GM21390 (cell line): ENCODE results near the gene HOXA3.

Experiments used
- ATAC-seq: cut with Tn5 transposase; IDR thresholded peaks from one replicate; pipeline ENCODE4 v1.9.1; 2021; ENCODE audit not compliant: unreplicated experiment

The HOXA3 gene

GRCh38 chr7:27116962-27117886 is 35.2 kb downstream of the HOXA3 start:
- ATAC-seq = no peak

- ATAC-seq = no peak
Measured at GRCh38 chr7:27116031-27116961, 36.1 kb downstream of the HOXA3 start.

GRCh38 chr7:27115221-27116026 is 37.0 kb downstream of the HOXA3 start:
- ATAC-seq = no peak

- ATAC-seq = no peak
Measured at GRCh38 chr7:27114881-27115220, 37.5 kb downstream of the HOXA3 start.

GRCh38 chr7:27113991-27114769 is 38.2 kb downstream of the HOXA3 start:
- no peak for ATAC-seq

GRCh38 chr7:27112955-27113949 is 39.1 kb downstream of the HOXA3 start:
- ATAC-seq = no peak

- no peak for ATAC-seq
Measured at GRCh38 chr7:27112361-27112760, 40.0 kb downstream of the HOXA3 start.

GRCh38 chr7:27111751-27112277 is 40.6 kb downstream of the HOXA3 start:
- no peak for ATAC-seq

- ATAC-seq = no peak
Measured at GRCh38 chr7:27111042-27111750, 41.2 kb downstream of the HOXA3 start.

GRCh38 chr7:27110186-27111031 is 42.0 kb downstream of the HOXA3 start:
- no peak for ATAC-seq

GRCh38 chr7:27109466-27110185 is 42.8 kb downstream of the HOXA3 start:
- no peak for ATAC-seq

GRCh38 chr7:27108390-27109127 is 43.8 kb downstream of the HOXA3 start:
- ATAC-seq = no peak

- ATAC-seq = no peak
Measured at GRCh38 chr7:27107391-27108381, 44.7 kb downstream of the HOXA3 start.

GRCh38 chr7:27106901-27107240 is 45.5 kb downstream of the HOXA3 start:
- ATAC-seq = no peak
